HG02973 (cell line): ENCODE results near the gene JMJD1C.
"Not testable (repeated sequence)": the region's sequence is repeated elsewhere in the genome, so short reads cannot be mapped to it uniquely, and the experiment has no call there.

Experiments used
- ATAC-seq: cut with Tn5 transposase; IDR thresholded peaks from one replicate; pipeline ENCODE4 v1.9.1; 2021; ENCODE audit warnings: moderate library complexity; ENCODE audit not compliant: unreplicated experiment

Gene JMJD1C

GRCh38 chr10:63308628-63309027 is 157.1 kb downstream of the JMJD1C start:
- no peak for ATAC-seq

DNA sequence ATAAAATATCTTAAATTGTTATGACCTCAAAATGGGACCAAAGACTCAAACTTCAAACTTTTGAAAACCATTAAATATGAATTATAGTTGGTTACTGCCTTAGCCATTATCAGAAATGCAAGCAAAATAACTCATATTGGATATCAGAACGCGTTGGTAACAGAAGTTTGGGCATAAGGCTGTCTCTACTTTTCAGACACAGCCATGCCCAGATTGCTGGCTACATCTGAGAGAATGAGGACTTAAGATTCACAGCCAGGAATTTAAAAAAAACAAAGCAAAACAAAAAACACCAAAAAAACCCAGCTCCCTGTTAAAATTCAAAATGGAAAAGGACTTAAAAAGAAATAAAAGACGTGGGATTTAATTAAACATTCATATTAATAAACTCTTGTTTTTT is 161.6 kb downstream of the JMJD1C start:
- no peak for ATAC-seq

DNA sequence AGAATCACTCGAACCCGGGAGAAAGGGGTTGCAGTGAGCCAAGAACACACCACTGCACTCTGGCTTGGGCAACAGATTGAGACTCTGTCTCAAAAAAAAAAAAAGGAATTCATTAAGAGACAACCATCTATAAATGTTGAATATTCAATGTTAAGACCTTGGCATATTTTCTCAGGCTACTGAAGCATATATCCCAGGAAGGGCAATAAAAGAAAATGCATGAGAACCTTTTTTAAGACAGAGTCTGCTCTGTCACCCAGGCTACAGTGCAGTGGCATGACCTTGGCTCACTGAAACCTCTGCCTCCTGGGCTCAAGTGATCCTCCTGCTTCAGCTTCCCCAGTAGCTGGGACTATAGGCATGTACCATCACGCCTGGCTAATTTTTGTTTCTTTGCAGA is 165.0 kb downstream of the JMJD1C start:
- ATAC-seq = no peak

GRCh38 chr10:63297941-63298340 is 167.8 kb downstream of the JMJD1C start:
- ATAC-seq = no peak

DNA sequence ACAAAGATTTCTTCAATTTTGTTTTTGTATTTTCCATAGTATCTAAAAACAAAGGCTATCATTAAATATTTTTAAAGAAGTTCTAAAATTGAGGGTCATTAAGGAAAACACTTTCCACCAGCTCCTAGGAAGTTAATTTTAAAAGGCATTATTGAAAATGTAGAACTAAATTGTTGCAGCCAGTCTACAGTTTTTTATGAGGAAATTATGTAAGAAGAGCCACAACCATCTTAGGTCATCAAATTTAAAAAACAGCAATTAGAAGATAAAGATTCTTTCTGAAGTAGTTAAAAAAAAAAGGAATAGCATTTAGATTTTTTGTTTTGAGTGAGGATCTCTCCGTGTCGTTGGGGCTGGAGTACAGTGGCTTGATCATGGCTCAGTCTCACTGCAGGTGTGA is 171.0 kb downstream of the JMJD1C start:
- ATAC-seq = no peak

DNA sequence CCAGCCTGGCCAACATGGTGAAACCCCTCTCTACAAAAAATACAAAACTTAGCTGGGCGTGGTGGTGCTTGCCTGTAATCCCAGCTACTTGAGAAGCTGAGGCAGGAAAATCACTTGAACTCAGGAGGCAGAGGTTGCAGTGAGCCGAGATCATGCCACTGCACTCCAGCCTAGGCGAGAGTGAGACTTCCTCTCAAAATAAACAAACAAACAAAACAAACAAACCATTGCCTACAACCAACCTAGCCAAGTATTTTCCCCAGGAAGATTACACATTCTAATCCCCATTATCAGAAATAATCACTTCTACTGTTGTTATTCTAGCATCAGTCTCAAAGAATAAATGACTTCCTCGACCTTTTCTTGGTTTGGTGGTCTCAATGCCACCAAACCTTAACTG is 172.9 kb downstream of the JMJD1C start:
- not testable (repeated sequence) for ATAC-seq

DNA sequence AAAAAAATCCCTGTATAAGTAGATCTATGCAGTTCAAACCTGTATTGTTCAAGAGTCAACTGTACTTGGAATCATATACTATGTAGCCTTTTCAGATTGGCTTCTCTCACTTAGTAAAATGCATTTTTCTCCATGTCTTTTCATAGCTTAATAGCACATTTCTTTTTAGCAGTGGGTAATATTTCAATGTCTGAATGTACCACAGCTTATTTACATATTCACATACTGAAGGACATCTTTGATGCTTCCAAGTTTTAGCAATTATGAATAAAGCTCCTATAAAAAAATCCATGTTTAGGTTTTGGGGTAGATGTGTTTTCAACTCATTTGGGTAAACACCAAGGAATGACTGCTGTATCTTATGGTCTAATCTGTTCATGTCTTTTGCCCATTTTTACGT is 177.6 kb downstream of the JMJD1C start:
- no peak for ATAC-seq

- peak; percentile 63 for ATAC-seq
Observed at GRCh38 chr10:63286754-63287264, 179.0 kb downstream of the JMJD1C start.

- peak; percentile 44 for ATAC-seq
Observed at GRCh38 chr10:63286340-63286739, 179.4 kb downstream of the JMJD1C start.

DNA sequence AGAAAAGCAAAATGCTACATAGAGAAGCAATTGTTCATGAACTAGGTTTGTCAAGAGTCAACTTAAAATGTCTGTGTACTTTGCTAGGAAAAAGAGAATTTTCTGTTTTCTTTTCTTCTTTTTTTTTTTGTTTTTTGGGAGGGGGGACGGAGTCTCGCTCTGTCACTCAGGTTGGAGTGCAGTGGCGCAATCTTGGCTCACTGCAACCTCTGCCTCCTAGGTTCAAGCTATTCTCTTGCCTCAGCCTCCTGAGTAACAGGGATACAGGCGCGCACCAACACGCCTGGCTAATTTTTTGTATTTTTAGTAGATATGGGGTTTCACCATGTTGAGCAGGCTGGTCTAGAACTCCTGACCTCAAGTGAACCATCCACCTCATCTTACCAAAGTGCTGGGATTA is 181.9 kb downstream of the JMJD1C start:
- not testable (repeated sequence) for ATAC-seq

DNA sequence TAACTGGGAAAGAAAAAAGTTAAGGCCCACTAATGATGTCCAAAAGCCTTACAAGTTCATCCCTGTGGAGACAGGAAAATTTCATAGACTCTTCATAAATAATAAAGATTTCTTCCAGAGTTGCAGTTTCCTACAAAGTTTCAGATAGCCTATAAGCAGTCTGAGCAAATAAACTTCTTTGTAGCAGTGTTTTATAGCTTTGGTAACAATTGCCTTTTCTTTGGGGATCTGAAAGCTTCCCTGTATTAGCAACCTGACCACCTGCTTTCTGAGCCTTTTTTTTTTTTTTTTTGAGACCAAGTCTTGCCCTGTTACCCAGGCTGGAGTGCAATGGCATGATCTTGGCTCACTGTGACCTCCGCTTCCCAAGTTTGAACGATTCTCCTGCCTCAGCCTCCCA is 182.7 kb downstream of the JMJD1C start:
- ATAC-seq = no peak

- ATAC-seq = no peak
Observed at GRCh38 chr10:63281967-63282366, 183.8 kb downstream of the JMJD1C start.

DNA sequence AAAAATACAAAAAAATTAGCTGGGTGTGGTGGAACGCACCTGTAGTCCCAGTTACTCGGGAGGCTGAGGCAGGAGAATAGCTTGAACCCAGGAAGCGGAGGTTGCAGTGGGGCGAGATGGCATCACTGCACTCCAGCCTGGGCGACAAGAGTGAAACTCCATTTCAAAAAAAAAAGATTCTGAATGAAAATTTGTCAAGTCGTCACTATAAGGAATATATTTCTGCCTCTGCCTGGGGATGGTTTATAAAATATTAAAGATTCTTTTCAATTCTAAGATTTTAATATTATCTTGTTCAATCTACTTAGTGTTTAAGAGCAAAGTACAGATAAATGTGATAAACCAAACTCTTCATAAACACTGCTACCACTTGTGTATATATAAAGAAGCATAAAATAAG is 185.4 kb downstream of the JMJD1C start:
- no peak for ATAC-seq

- ATAC-seq = no peak
Observed at GRCh38 chr10:63275094-63275493, 190.7 kb downstream of the JMJD1C start.

DNA sequence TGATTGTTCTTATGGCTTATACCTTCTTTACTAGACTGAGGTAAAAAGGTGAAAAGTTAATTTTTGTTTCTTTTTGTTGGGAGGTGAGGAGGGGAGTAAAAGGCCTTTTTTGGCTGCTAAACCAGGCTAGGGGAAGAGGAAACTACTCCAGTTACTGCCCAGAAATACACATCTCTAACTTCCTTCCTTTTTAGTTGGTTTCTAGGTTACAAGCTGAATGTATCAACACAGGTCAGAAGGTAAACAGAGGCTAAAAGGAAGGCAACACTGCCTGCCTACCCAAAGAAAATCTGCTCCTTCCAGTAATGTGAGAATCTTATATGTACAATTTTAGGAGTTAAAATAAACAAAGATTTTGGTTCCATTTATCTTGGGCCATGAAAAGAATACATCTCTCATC is 192.2 kb downstream of the JMJD1C start:
- no peak for ATAC-seq

GRCh38 chr10:63268798-63269503 is 196.8 kb downstream of the JMJD1C start:
- ATAC-seq = peak; percentile 92

DNA sequence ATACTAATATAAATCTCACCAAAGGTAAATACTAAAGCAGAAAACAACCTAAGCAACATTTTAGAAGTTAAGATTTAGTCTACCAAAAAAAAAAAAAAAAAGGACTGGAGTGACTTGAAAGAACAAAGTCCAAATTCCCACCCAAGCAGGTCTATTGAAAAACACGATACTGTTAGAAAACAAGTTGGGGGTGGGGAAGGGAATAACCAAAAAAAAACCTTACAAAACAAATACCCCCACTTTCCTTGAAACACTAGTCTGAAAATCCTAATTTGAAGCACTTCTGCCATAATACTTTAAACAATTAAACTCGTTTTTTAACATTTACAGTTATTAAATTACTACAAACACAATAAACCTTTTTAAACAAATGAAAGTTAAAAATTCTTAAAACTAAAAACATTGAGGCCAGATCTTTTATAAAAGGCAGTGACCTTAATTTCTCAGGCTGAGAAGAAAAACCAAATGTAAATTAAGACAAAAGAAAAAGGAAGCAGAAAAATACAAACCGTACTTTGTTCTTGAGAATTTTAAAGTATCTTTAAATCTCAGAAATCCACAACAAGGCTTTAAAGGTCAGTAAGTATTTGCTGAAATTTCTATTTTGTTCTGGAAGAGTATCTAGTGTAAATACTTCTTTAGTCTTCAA is 197.5 kb downstream of the JMJD1C start:
- no peak for ATAC-seq

- no peak for ATAC-seq
Observed at GRCh38 chr10:63267414-63268148, 198.2 kb downstream of the JMJD1C start.

DNA sequence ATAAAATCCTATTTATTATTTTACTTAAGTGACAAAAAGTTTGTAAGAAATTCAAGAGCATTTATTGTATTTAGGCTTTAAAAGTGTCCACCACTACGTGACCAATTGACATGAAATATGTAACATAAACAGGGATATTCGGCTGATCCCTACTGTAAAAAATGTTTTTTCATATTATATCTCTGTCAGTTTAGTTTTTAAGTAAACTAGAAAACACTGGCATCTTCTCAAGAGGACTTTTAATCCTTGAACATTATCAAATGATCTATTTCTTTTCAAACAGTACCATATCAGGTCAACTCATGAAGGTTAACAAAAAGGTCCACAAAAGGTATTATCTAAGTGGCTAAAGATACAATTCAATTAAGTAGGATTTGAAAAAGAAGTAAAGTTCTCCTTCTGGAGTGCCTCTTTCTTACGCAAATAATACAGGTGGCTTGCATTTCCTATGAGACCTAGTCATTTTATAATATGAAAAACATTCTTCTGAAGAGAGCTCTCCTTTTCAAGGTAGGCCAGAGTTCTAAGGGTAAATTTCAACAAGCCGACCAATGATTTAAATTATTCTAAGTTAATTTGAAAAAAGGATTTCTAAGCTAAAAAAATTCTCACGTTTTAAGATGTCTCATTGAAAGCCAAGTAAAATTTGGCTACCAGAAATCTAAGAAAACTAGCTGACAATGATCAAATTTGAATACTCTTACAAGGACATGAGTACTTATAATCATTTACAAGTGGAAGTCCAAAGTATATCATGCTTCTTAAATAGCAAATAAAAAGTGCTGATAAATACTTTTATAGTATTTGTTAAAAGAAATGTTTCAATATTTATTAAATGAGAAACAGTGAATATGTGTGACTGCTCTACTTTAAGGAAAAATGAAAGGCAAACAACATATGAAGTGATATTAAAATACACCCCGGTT is 199.1 kb downstream of the JMJD1C start:
- no peak for ATAC-seq

DNA sequence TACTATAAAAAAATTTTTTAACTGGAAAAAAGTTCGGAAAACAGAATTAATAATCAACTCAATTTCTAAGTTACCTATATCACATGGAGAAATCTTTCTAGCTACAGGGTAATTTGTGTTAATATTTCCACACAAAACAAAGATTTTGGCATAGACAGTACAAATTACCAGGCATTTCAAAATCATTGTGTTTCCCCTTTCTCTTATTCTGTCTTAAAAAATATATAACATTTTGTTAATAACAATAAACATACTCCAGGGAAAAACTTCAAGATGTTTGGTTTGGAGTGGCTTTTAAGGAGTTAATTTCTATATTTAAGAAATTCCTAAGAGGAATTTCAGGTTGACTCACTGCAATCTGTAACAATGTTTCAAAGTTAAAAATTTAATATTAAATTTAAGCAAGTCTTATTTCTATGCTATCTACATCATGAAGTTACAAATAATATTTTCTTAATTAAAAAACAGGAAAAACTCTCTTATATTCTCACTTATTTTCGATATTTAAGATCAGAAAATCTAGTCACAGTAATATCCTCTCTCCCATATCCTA is 200.0 kb downstream of the JMJD1C start:
- ATAC-seq = no peak
